ENCODE data around the gene ATP9A. TPM values are rescaled to one million over a fixed set of nuclear protein-coding genes. Genes with fewer than 3 reads are reported as not detected.

Gene ATP9A
- polyA plus RNA-seq, 1 of the 3 experiments (the other 2 are of a cell fraction): 11.0 TPM

DNA sequence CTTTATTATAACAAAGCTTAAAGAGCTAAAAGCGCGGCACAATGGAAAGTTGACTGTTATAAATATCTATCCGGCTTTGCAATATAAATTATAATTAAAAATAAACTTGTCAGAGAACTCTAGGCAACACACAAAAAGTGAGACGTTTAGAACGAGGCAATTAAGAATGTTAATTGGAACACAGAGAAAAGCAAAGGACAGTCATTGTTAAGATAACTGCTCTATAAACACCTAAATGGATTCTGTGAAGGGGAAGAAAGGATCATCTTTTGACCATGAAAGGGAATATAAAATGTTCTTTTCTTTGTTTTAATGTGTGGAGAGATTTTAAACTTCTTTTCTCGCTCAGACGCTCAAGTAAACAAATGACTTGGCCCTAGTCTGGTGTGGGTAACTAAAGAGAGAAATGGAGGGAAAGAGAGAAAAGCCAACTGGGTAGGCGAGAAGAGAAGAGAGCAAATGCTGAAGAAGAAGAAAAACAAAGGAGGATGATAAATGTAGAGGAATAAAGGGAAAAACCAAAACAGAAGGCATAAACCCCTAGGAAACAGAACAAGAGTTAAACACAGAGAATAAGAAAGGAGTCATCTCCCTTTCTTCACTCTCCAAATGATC, 43.4 kb upstream of the ATP9A start:
- TF ChIP-seq FOXJ3 (CRISPR knock-in tag; IDR thresholded peaks at IDR 0.05) (no peak), TAF1 (IDR thresholded peaks at IDR 0.05; ENCODE audit: borderline replicate concordance, low read depth, low read length) (no peak), YY1 (IDR thresholded peaks at IDR 0.05; ENCODE audit: low read depth) (no peak), MXI1 (IDR thresholded peaks at IDR 0.05; ENCODE audit: low read depth, low read length) (no peak), GABPA (IDR thresholded peaks at IDR 0.05; ENCODE audit: low read depth) (no peak), SMC3 (IDR thresholded peaks at IDR 0.05; ENCODE audit: low read depth, low read length) (no peak), FOXM1 (IDR thresholded peaks at IDR 0.05; ENCODE audit: low read depth) (no peak), SIN3A (IDR thresholded peaks at IDR 0.05; ENCODE audit: borderline replicate concordance, low read depth, low read length) (no peak), GATA2 (CRISPR knock-in tag; IDR thresholded peaks at IDR 0.05) (no peak), TCF12 (IDR thresholded peaks at IDR 0.05) (no peak), EZH2phosphoT487 (IDR thresholded peaks at IDR 0.05; ENCODE audit: borderline replicate concordance, low read depth) (no peak)
- TF ChIP-seq, protein P1, sequence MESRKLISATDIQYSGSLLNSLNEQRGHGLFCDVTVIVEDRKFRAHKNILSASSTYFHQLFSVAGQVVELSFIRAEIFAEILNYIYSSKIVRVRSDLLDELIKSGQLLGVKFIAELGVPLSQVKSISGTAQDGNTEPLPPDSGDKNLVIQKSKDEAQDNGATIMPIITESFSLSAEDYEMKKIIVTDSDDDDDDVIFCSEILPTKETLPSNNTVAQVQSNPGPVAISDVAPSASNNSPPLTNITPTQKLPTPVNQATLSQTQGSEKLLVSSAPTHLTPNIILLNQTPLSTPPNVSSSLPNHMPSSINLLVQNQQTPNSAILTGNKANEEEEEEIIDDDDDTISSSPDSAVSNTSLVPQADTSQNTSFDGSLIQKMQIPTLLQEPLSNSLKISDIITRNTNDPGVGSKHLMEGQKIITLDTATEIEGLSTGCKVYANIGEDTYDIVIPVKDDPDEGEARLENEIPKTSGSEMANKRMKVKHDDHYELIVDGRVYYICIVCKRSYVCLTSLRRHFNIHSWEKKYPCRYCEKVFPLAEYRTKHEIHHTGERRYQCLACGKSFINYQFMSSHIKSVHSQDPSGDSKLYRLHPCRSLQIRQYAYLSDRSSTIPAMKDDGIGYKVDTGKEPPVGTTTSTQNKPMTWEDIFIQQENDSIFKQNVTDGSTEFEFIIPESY (IDR thresholded peaks at IDR 0.05; ENCODE audit: borderline replicate concordance, low read depth): no peak
- TF ChIP-seq, protein P2, sequence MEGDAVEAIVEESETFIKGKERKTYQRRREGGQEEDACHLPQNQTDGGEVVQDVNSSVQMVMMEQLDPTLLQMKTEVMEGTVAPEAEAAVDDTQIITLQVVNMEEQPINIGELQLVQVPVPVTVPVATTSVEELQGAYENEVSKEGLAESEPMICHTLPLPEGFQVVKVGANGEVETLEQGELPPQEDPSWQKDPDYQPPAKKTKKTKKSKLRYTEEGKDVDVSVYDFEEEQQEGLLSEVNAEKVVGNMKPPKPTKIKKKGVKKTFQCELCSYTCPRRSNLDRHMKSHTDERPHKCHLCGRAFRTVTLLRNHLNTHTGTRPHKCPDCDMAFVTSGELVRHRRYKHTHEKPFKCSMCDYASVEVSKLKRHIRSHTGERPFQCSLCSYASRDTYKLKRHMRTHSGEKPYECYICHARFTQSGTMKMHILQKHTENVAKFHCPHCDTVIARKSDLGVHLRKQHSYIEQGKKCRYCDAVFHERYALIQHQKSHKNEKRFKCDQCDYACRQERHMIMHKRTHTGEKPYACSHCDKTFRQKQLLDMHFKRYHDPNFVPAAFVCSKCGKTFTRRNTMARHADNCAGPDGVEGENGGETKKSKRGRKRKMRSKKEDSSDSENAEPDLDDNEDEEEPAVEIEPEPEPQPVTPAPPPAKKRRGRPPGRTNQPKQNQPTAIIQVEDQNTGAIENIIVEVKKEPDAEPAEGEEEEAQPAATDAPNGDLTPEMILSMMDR (IDR thresholded peaks at IDR 0.05): no peak
- TF ChIP-seq, protein P3, sequence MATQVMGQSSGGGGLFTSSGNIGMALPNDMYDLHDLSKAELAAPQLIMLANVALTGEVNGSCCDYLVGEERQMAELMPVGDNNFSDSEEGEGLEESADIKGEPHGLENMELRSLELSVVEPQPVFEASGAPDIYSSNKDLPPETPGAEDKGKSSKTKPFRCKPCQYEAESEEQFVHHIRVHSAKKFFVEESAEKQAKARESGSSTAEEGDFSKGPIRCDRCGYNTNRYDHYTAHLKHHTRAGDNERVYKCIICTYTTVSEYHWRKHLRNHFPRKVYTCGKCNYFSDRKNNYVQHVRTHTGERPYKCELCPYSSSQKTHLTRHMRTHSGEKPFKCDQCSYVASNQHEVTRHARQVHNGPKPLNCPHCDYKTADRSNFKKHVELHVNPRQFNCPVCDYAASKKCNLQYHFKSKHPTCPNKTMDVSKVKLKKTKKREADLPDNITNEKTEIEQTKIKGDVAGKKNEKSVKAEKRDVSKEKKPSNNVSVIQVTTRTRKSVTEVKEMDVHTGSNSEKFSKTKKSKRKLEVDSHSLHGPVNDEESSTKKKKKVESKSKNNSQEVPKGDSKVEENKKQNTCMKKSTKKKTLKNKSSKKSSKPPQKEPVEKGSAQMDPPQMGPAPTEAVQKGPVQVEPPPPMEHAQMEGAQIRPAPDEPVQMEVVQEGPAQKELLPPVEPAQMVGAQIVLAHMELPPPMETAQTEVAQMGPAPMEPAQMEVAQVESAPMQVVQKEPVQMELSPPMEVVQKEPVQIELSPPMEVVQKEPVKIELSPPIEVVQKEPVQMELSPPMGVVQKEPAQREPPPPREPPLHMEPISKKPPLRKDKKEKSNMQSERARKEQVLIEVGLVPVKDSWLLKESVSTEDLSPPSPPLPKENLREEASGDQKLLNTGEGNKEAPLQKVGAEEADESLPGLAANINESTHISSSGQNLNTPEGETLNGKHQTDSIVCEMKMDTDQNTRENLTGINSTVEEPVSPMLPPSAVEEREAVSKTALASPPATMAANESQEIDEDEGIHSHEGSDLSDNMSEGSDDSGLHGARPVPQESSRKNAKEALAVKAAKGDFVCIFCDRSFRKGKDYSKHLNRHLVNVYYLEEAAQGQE (IDR thresholded peaks at IDR 0.05; ENCODE audit: low read depth, low read length): no peak
- ChIA-PET POLR2A (no interaction called here), CTCF (interaction anchor here (0.7 to 1.1 kb wide), 3 partner anchors 11 to 279 kb away, joined by 3 to 5 read pairs (median 4); no protein-coding TSS in a partner anchor)
- 88% methylated on average over 8 of the region's 8 CpGs for WGBS (ENCODE audit: low lambda C conversion rate)
- Histone ChIP-seq H3F3A (replicated peaks; ENCODE audit: insufficient read depth) (no peaks in the 10 kb centered on the region), H3K27me3 (ENCODE audit: insufficient read depth) (no peaks in the 10 kb centered on the region), H3K27ac (ENCODE audit: low read depth in 2 of 2, low read length in 1 of 2) (no peak overlapping the region), H3K4me2 (no peak overlapping the region), H2AFZ (ENCODE audit: low read depth) (no peak overlapping the region), H3K36me3 (replicated peaks in 1 of 2; ENCODE audit: control insufficient read depth in 1 of 2, insufficient read depth in 2 of 2, low read length in 1 of 2) (no peaks in the 10 kb centered on the region), H3K9me2 (no peaks in the 10 kb centered on the region), H3K9me3 (no peaks in the 10 kb centered on the region), H4K20me1 (ENCODE audit: insufficient read depth) (no peaks in the 10 kb centered on the region), H3K4me1 (ENCODE audit: control insufficient read depth in 1 of 2, insufficient read depth in 2 of 2, low read depth in 1 of 2, low read length in 1 of 2) (no peaks in the 10 kb centered on the region), H3K79me2 (ENCODE audit: insufficient read depth) (no peaks in the 10 kb centered on the region), H3K9ac (no peak overlapping the region), H3K4me3 (ENCODE audit: low read depth in 2 of 2, low read length in 1 of 2) (no peak overlapping the region)
- DNase-seq: no peak
